Ovary (tissue), 3 donors: Measurements from ENCODE around the gene LAMB4.

Source experiments
- CTCF ChIP-seq, 3 donors: fragments of 450-650 bp in 2 of 3; fragments of 200-600 bp in 1 of 3; IDR thresholded peaks; one replicate each; pipeline versions ENCODE4 v1.5.1 to v1.8.0; 2016 to 2022; ENCODE audit warnings: antibody characterized with exemption in 3 of 3, mild to moderate bottlenecking in 1 of 3
- EP300 ChIP-seq: sonication (generic); formaldehyde crosslinking; IDR thresholded peaks from one replicate; pipeline ENCODE4 v1.6.1; 2017; ENCODE audit warnings: antibody characterized with exemption
- POLR2A ChIP-seq: fragments of 450-650 bp; IDR thresholded peaks from one replicate; pipeline ENCODE4 v1.6.1; 2017; ENCODE audit warnings: antibody characterized with exemption, mild to moderate bottlenecking, moderate library complexity
- donor health status: DM: no; HTN: no; CAD: no.

- TF ChIP-seq EP300, result no peak
- TF ChIP-seq CTCF (IDR thresholded peaks at IDR 0.05), result no peak
- no peak for TF ChIP-seq POLR2A
Measured at GRCh38 chr7:108059526-108059925, 70.6 kb downstream of the LAMB4 start.
